ENCODE measurements around the gene C2CD2. TPM values are rescaled to one million over a fixed set of nuclear protein-coding genes. Genes with fewer than 3 reads are reported as not detected.

Gene C2CD2
- total and polyA plus RNA-seq, 10 of the 15 experiments (the other 5 are each of a cell fraction or from before 2014, with no cell fraction given), result 2.2 to 30.9 (median 9.9) TPM

GRCh38 chr21:41980561-41980960 lies 26.7 kb upstream of the C2CD2 start:
- BruUV-seq (replicated peaks), result no TSS peak
- CTCF ChIA-PET, result interaction anchor here (0.7 to 1.3 kb wide), 2 partner anchors 110 to 127 kb away, joined by 3 to 4 read pairs; no protein-coding TSS in a partner anchor
- no peak for TF ChIP-seq PAX5 (IDR thresholded peaks at IDR 0.05; ENCODE audit: borderline replicate concordance, low read depth, low read length)
- TF ChIP-seq HSF1 (IDR thresholded peaks at IDR 0.05; ENCODE audit: low read depth, low read length), result no peak
- no peak for TF ChIP-seq CREB1 (IDR thresholded peaks at IDR 0.05; ENCODE audit: low read depth)
- TF ChIP-seq NRF1 (conservative IDR thresholded peaks at IDR 0.05; ENCODE audit: low read depth, low read length), result no peak
- no peak for TF ChIP-seq ATF3 (IDR thresholded peaks at IDR 0.05; ENCODE audit: borderline replicate concordance, extremely low read depth, low read depth, low read length)
- TF ChIP-seq ZNF274 (IDR thresholded peaks at IDR 0.05; ENCODE audit: insufficient read depth, insufficient read length), result no peak
- no peak for TF ChIP-seq BCL3 (IDR thresholded peaks at IDR 0.05; ENCODE audit: borderline replicate concordance, insufficient read depth, low read depth, low read length, poor library complexity, severe bottlenecking)
- TF ChIP-seq CUX1 (IDR thresholded peaks at IDR 0.05; ENCODE audit: insufficient replicate concordance, low read depth, low read length), result no peak
- TF ChIP-seq BCLAF1 (IDR thresholded peaks at IDR 0.05), result no peak
- no peak for TF ChIP-seq TCF7 (IDR thresholded peaks at IDR 0.05; ENCODE audit: borderline replicate concordance)
- no peak for TF ChIP-seq MEF2A (IDR thresholded peaks at IDR 0.05; ENCODE audit: insufficient read depth, low read depth, low read length)

More at GRCh38 chr21:41980561-41980960, 26.7 kb upstream of the C2CD2 start:
- H2AFZ ChIP-seq (ENCODE audit: control insufficient read depth, low read depth, low read length), result no peak overlapping the region
- H3K9ac ChIP-seq (ENCODE audit: control insufficient read depth, insufficient read depth, low read length), result no peak overlapping the region
- H3K36me3 ChIP-seq (ENCODE audit: control insufficient read depth in 2 of 2, insufficient read depth in 2 of 2, low read length in 1 of 2), result no peaks in the 10 kb centered on the region
- no peak for FAIRE-seq
- no peaks in the 10 kb centered on the region for H3K79me2 ChIP-seq (ENCODE audit: control insufficient read depth, insufficient read depth, low read length)
- peaks cover 7% of the 10 kb centered on the region; the same call in 2 of the 3 replicates for H3K9me3 ChIP-seq (replicated peaks; ENCODE audit: control insufficient read depth, insufficient read depth, low read length)
- ChIA-PET SMC1A (ENCODE audit: uncharacterized antibody, unreplicated experiment) (interaction anchor here (0.9 kb wide), 1 partner anchor 15 kb away, joined by 3 read pairs; no protein-coding TSS in a partner anchor), RAD21 (ENCODE audit: unreplicated experiment) (no interaction called here), POLR2A (no interaction called here)
- H3K4me3 ChIP-seq, result no peak overlapping the region
- intact Hi-C loops (cut with micrococcal nuclease; ENCODE audit: unreplicated experiment), result no loop called here
- H4K20me1 ChIP-seq (ENCODE audit: control insufficient read depth, insufficient read depth), result no peaks in the 10 kb centered on the region
- in situ Hi-C loops (cut with MboI), result no loop called here
- no peaks in the 10 kb centered on the region for H3K27me3 ChIP-seq (replicated peaks in 1 of 2; ENCODE audit: control insufficient read depth in 2 of 2, insufficient read depth in 2 of 2, low read length in 1 of 2)
- no peaks in the 10 kb centered on the region for H3K4me1 ChIP-seq (ENCODE audit: control insufficient read depth, insufficient read depth, low read length)
- H3K27ac ChIP-seq (ENCODE audit: control insufficient read depth, insufficient read depth), result no peak overlapping the region
- no peak for DNase-seq (ENCODE audit: low read depth, low spot score)
- no peak for ATAC-seq
- no peak overlapping the region for H3K4me2 ChIP-seq (ENCODE audit: control insufficient read depth, insufficient read depth)

Data from GM12878 (cell line).